Natural killer cell (primary cell): ENCODE measurements around the gene GPR139. TPM values are rescaled to one million over a fixed set of nuclear protein-coding genes. Genes with fewer than 3 reads are reported as not detected.

Source experiments
- ATAC-seq, 3 donors: fragments of 150-1000 bp in 2 of 3; fragments of 200-7000 bp in 1 of 3; cut with Tn5 transposase; 1 replicate in 1 of 3; 2 replicates in 2 of 3; pipeline ENCODE4 v1.10.0; 2021; ENCODE audit warnings: mild to moderate bottlenecking in 2 of 3, moderate library complexity in 2 of 3
- DNase-seq, 2 donors: peaks; one replicate each; pipeline versions ENCODE4 v3.0.0 to v3.0.0-alpha.2; 2013 to 2021; ENCODE audit warnings: mixed read lengths in 1 of 2
- H3K27ac ChIP-seq: one replicate; pipeline ENCODE4 v1.5.1; 2013; ENCODE audit warnings: mild to moderate bottlenecking, low read length
- H3K27me3 ChIP-seq: one replicate; pipeline ENCODE4 v1.6.1; 2013; ENCODE audit warnings: low read length; ENCODE audit not compliant: control insufficient read depth, insufficient read depth
- H3K36me3 ChIP-seq: one replicate; pipeline ENCODE4 v1.6.1; 2013; ENCODE audit warnings: low read length; ENCODE audit not compliant: control insufficient read depth, insufficient read depth
- H3K4me1 ChIP-seq: one replicate; pipeline ENCODE4 v1.6.1; 2013; ENCODE audit warnings: low read length; ENCODE audit not compliant: control insufficient read depth, insufficient read depth
- H3K4me3 ChIP-seq: one replicate; pipeline ENCODE4 v1.5.1; 2013; ENCODE audit warnings: low read length
- H3K9me3 ChIP-seq: one replicate; pipeline ENCODE4 v1.6.1; 2013; ENCODE audit warnings: low read length; ENCODE audit not compliant: control insufficient read depth, insufficient read depth
- H3K27ac Mint-ChIP-seq, 2 donors: one replicate each; pipeline ENCODE4 v1.8.0; 2022; ENCODE audit warnings: mild to moderate bottlenecking in 2 of 2, mixed read lengths in 2 of 2, moderate library complexity in 1 of 2
- H3K27me3 Mint-ChIP-seq, 2 donors: one replicate each; pipeline ENCODE4 v1.8.0; 2022; ENCODE audit warnings: low read depth in 2 of 2, mixed read lengths in 2 of 2
- H3K36me3 Mint-ChIP-seq: one replicate; pipeline ENCODE4 v1.8.0; 2022; ENCODE audit warnings: mixed read lengths
- H3K4me1 Mint-ChIP-seq, 2 donors: one replicate each; pipeline ENCODE4 v1.8.0; 2022; ENCODE audit warnings: mixed read lengths in 2 of 2
- H3K4me3 Mint-ChIP-seq: one replicate; pipeline ENCODE4 v1.8.0; 2022; ENCODE audit warnings: mild to moderate bottlenecking, moderate library complexity, mixed read lengths
- H3K9me3 Mint-ChIP-seq, 2 donors: one replicate each; pipeline ENCODE4 v1.8.0; 2022; ENCODE audit warnings: mixed read lengths in 2 of 2
- CTCF ChIP-seq: fragments of 200-600 bp; IDR thresholded peaks from one replicate; pipeline ENCODE4 v1.8.0; 2022; ENCODE audit warnings: antibody characterized with exemption
- WGBS: methylation state at CpG from one replicate; pipeline ENCODE4 v1.1.7; 2013; ENCODE audit warnings: missing lambda C conversion rate; ENCODE audit not compliant: insufficient coverage; 5-methylcytosine and 5-hydroxymethylcytosine counted together
- intact Hi-C: fragments of 100-400 bp; cut with micrococcal nuclease; formaldehyde crosslinking; loops from one replicate; pipeline ENCODE4 v1.14.2; 2022
- total RNA-seq, 4 donors: library from RNA; stranded (reverse); fragments of 120-200 nt in 1 of 4; gene quantifications; one replicate each; pipeline versions ENCODE4 v1.2.3 to v1.2.4, GENCODE V29; 2013 to 2022

Gene GPR139
- total RNA-seq, 3 donors from 2014 or later (not counting 1 experiment from before 2014, with no cell fraction given) = not detected

- TF ChIP-seq CTCF = no peak
- no peaks in the 10 kb centered on the region for H3K27me3 ChIP-seq
- no peak overlapping the region for H3K27ac ChIP-seq
- ATAC-seq = no peak
- H3K27ac Mint-ChIP-seq = no peak overlapping the region
- no peaks in the 10 kb centered on the region for H3K4me1 ChIP-seq
- no peak overlapping the region for H3K4me3 Mint-ChIP-seq
- DNase-seq = no peak
- 91% methylated on average over 17 of the region's 17 CpGs for WGBS
- no peaks in the 10 kb centered on the region for H3K36me3 ChIP-seq
- H3K4me1 Mint-ChIP-seq = no peaks in the 10 kb centered on the region
- H3K36me3 Mint-ChIP-seq = no peaks in the 10 kb centered on the region
- no peaks in the 10 kb centered on the region for H3K9me3 ChIP-seq
- no peaks in the 10 kb centered on the region for H3K27me3 Mint-ChIP-seq
- no peaks in the 10 kb centered on the region for H3K9me3 Mint-ChIP-seq
- no peak overlapping the region for H3K4me3 ChIP-seq
- intact Hi-C loops = no loop called here
These were observed 79.1 kb downstream of the GPR139 start for GRCh38 chr16:19994466-19995170.

- H3K9me3 Mint-ChIP-seq = peaks cover 0 to 2% of the 10 kb centered on the region in 2 donors
- H3K36me3 Mint-ChIP-seq = no peaks in the 10 kb centered on the region
- no peaks in the 10 kb centered on the region for H3K4me1 Mint-ChIP-seq
- no peaks in the 10 kb centered on the region for H3K4me1 ChIP-seq
- DNase-seq = no peak
- H3K27me3 Mint-ChIP-seq = peaks cover 0 to 3% of the 10 kb centered on the region in 2 donors
- intact Hi-C loops = no loop called here
- no peaks in the 10 kb centered on the region for H3K36me3 ChIP-seq
- no peak for ATAC-seq
- no peak for TF ChIP-seq CTCF
- H3K27ac ChIP-seq = no peak overlapping the region
- 69% methylated on average over 5 of the region's 7 CpGs for WGBS
- no peak overlapping the region for H3K4me3 ChIP-seq
- H3K27ac Mint-ChIP-seq = no peak overlapping the region
- no peaks in the 10 kb centered on the region for H3K27me3 ChIP-seq
- no peak overlapping the region for H3K4me3 Mint-ChIP-seq
- H3K9me3 ChIP-seq = no peaks in the 10 kb centered on the region
These were observed 82.1 kb downstream of the GPR139 start for GRCh38 chr16:19991614-19992013.

GRCh38 chr16:19984135-19984534, 89.6 kb downstream of the GPR139 start:
- Mint-ChIP-seq H3K27ac (no peak overlapping the region), H3K36me3 (no peaks in the 10 kb centered on the region), H3K4me3 (no peak overlapping the region), H3K9me3 (no peaks in the 10 kb centered on the region), H3K27me3 (peaks cover 0 to 6% of the 10 kb centered on the region in 2 donors), H3K4me1 (no peaks in the 10 kb centered on the region)
- Histone ChIP-seq H3K27me3 (no peaks in the 10 kb centered on the region), H3K9me3 (no peaks in the 10 kb centered on the region), H3K4me1 (no peaks in the 10 kb centered on the region), H3K36me3 (no peaks in the 10 kb centered on the region), H3K4me3 (no peak overlapping the region), H3K27ac (no peak overlapping the region)
- 81% methylated on average over 3 of the region's 3 CpGs for WGBS
- ATAC-seq (no peak), DNase-seq (no peak)
- no peak for TF ChIP-seq CTCF
- intact Hi-C loops = no loop called here

Other genes with a start within 250 kb of the GPR139 start
- gene GPRC5B, start 189.0 kb downstream of the GPR139 start, total RNA-seq = not detected